ENCODE data around the gene TMEM232. TPM values are rescaled to one million over a fixed set of nuclear protein-coding genes. Genes with fewer than 3 reads are reported as not detected.

The TMEM232 gene
- total RNA-seq, 1 donor from 2014 or later, result 0.86 TPM

GRCh38 chr5:110630350-110630749, 96.1 kb downstream of the TMEM232 start:
- DNase-seq (ENCODE audit: low read depth), result no peak
- H3K4me3 ChIP-seq (ENCODE audit: low read depth, low read length), result no peak overlapping the region
- TF ChIP-seq, protein P1, sequence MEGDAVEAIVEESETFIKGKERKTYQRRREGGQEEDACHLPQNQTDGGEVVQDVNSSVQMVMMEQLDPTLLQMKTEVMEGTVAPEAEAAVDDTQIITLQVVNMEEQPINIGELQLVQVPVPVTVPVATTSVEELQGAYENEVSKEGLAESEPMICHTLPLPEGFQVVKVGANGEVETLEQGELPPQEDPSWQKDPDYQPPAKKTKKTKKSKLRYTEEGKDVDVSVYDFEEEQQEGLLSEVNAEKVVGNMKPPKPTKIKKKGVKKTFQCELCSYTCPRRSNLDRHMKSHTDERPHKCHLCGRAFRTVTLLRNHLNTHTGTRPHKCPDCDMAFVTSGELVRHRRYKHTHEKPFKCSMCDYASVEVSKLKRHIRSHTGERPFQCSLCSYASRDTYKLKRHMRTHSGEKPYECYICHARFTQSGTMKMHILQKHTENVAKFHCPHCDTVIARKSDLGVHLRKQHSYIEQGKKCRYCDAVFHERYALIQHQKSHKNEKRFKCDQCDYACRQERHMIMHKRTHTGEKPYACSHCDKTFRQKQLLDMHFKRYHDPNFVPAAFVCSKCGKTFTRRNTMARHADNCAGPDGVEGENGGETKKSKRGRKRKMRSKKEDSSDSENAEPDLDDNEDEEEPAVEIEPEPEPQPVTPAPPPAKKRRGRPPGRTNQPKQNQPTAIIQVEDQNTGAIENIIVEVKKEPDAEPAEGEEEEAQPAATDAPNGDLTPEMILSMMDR (conservative IDR thresholded peaks at IDR 0.05; ENCODE audit: low read depth, low read length), result no peak

DNA sequence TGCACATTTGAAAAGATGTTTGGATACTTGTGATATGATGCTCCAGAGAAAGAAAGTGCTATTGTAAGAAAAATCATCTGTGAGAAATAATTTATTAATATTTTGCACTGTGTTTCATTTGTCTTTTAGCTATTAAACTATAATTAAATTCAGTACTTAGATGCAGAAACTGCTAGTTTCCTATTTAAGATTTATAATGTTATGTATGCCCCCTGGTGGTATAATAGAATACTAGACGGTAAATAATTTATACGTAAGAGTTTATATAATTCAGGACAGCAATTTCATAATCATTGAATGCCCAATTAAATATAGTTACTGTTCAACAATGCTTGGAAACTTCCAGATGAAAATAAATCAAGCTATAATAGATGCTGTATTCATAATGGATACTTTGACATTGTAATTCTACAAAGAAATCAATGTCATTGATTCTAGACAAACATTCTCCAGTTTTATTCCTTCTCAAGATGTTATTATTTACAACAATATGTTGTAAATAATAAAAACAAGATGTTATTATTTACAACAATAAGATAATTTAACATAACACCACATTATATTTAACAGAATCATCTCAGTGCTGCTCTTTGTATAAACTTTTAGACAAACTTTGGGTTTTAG, 101.0 kb downstream of the TMEM232 start:
- peak; percentile 1 for DNase-seq (ENCODE audit: low read depth)
- no peak overlapping the region for H3K4me3 ChIP-seq (ENCODE audit: low read depth, low read length)
- TF ChIP-seq, protein P1 (conservative IDR thresholded peaks at IDR 0.05; ENCODE audit: low read depth, low read length), result no peak

GRCh38 chr5:110623874-110624273, 102.6 kb downstream of the TMEM232 start:
- H3K4me3 ChIP-seq (ENCODE audit: low read depth, low read length), result no peak overlapping the region
- DNase-seq (ENCODE audit: low read depth), result no peak
- TF ChIP-seq, protein P1 (conservative IDR thresholded peaks at IDR 0.05; ENCODE audit: low read depth, low read length), result no peak

GRCh38 chr5:110618941-110619340, 107.5 kb downstream of the TMEM232 start:
- TF ChIP-seq, protein P1 (conservative IDR thresholded peaks at IDR 0.05; ENCODE audit: low read depth, low read length), result no peak
- no peak overlapping the region for H3K4me3 ChIP-seq (ENCODE audit: low read depth, low read length)
- DNase-seq (ENCODE audit: low read depth), result no peak

- H3K4me3 ChIP-seq (ENCODE audit: low read depth, low read length), result no peak overlapping the region
- TF ChIP-seq, protein P1 (conservative IDR thresholded peaks at IDR 0.05; ENCODE audit: low read depth, low read length), result no peak
- DNase-seq (ENCODE audit: low read depth), result no peak
Observed at GRCh38 chr5:110616009-110616408, 110.5 kb downstream of the TMEM232 start.

DNA sequence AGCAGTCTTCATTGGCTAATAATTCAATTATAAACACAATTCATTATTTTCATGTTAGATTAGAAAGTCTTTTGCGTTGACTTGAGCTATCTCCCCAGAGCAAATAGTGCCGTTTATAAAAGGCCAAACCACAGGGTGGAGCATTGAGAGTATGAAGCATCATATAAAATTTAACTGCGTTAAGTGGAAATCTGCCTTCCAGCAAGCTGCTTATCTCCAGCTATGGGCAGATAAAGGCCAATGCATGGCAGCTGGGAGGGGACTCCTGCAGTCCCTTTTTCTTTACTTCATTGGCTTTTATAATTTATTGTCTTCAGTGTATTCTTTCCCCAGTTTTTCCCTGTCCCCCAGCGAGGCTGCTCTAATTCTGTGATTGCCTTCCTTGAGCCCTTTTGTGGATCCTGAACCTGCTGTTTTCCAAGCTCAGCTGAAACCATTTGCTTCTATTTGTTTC, 113.7 kb downstream of the TMEM232 start:
- no peak overlapping the region for H3K4me3 ChIP-seq (ENCODE audit: low read depth, low read length)
- DNase-seq (ENCODE audit: low read depth), result no peak
- TF ChIP-seq, protein P1 (conservative IDR thresholded peaks at IDR 0.05; ENCODE audit: low read depth, low read length), result no peak

GRCh38 chr5:110611817-110612216, 114.7 kb downstream of the TMEM232 start:
- H3K4me3 ChIP-seq (ENCODE audit: low read depth, low read length), result no peak overlapping the region
- no peak for DNase-seq (ENCODE audit: low read depth)
- TF ChIP-seq, protein P1 (conservative IDR thresholded peaks at IDR 0.05; ENCODE audit: low read depth, low read length), result no peak

All from epithelial cell of proximal tubule (primary cell).